DND-41 (cell line): ENCODE measurements around the gene CIB1.

Source experiments
- ATAC-seq: fragments of 200-7000 bp; cut with Tn5 transposase; 3 replicates; pipeline ENCODE4 v1.9.1; 2021; ENCODE audit warnings: low read depth; ENCODE audit not compliant: insufficient read depth
- DNase-seq: peaks from one replicate; pipeline ENCODE4 v3.0.0-alpha.2; 2020
- H2AFZ ChIP-seq: 2 replicates; pipeline ENCODE4 v1.6.0; 2012; ENCODE audit warnings: low read depth, low read length
- H3K27ac ChIP-seq: 2 replicates; pipeline ENCODE4 v1.5.1; 2012; ENCODE audit warnings: low read length, inconsistent platforms
- H3K27me3 ChIP-seq: fragments of 200-600 bp; sonication (generic); 2 replicates; pipeline ENCODE4 v1.6.0; 2012; ENCODE audit warnings: low read length, mild to moderate bottlenecking, inconsistent platforms; ENCODE audit not compliant: insufficient read depth, poor library complexity
- H3K36me3 ChIP-seq: 2 replicates; pipeline ENCODE4 v1.5.1; 2012; ENCODE audit warnings: low read length, inconsistent platforms; ENCODE audit not compliant: insufficient read depth
- H3K4me1 ChIP-seq: 2 replicates; pipeline ENCODE4 v1.5.1; 2012; ENCODE audit warnings: mild to moderate bottlenecking, low read length; ENCODE audit not compliant: insufficient read depth
- H3K4me2 ChIP-seq: 2 replicates; pipeline ENCODE4 v1.6.0; 2012; ENCODE audit warnings: mild to moderate bottlenecking, moderate library complexity, low read length, inconsistent platforms; ENCODE audit not compliant: insufficient read depth
- H3K4me3 ChIP-seq, 2 experiments: fragments of 200-600 bp in 1 of 2; shearing (Covaris generic) in 1 of 2; 2 replicates each; pipeline ENCODE4 v1.5.1; 2012 to 2016; ENCODE audit warnings: inconsistent platforms in 2 of 2, low read length in 2 of 2, mild to moderate bottlenecking in 2 of 2, low read depth in 1 of 2, moderate library complexity in 1 of 2
- H3K79me2 ChIP-seq: 2 replicates; pipeline ENCODE4 v1.6.0; 2012; ENCODE audit warnings: low read length, inconsistent platforms; ENCODE audit not compliant: insufficient read depth
- H3K9ac ChIP-seq: 2 replicates; pipeline ENCODE4 v1.6.0; 2012; ENCODE audit warnings: low read depth, mild to moderate bottlenecking, inconsistent platforms, low read length, moderate library complexity
- H3K9me3 ChIP-seq: 2 replicates; pipeline ENCODE4 v1.5.1; 2012; ENCODE audit warnings: low read length, moderate library complexity, mild to moderate bottlenecking, inconsistent platforms; ENCODE audit not compliant: insufficient read depth, severe bottlenecking
- H4K20me1 ChIP-seq: 2 replicates; pipeline ENCODE4 v1.6.0; 2012; ENCODE audit warnings: low read length; ENCODE audit not compliant: insufficient read depth
- CTCF ChIP-seq: IDR thresholded peaks from 2 replicates; pipeline ENCODE4 v1.5.1; 2012; ENCODE audit warnings: borderline replicate concordance, low read length, moderate library complexity, mild to moderate bottlenecking; ENCODE audit not compliant: poor library complexity, severe bottlenecking; ENCODE audit errors: extremely low read depth
- EZH2 ChIP-seq: IDR thresholded peaks from 3 replicates; pipeline ENCODE4 v1.6.1; 2012; ENCODE audit warnings: borderline replicate concordance, low read depth, mild to moderate bottlenecking, moderate library complexity, low read length, inconsistent platforms; ENCODE audit not compliant: severe bottlenecking

The CIB1 gene

GRCh38 chr15:90202929-90203328 lies 30.8 kb downstream of the CIB1 start:
- DNase-seq (no peak), ATAC-seq (no peak)
- TF ChIP-seq EZH2 (no peak), CTCF (no peak)
- Histone ChIP-seq H2AFZ (no peak overlapping the region), H3K4me1 (peaks cover 16% of the 10 kb centered on the region), H3K36me3 (no peaks in the 10 kb centered on the region), H4K20me1 (no peaks in the 10 kb centered on the region), H3K27me3 (peaks cover 9% of the 10 kb centered on the region), H3K27ac (no peak overlapping the region), H3K9ac (no peak overlapping the region), H3K9me3 (no peaks in the 10 kb centered on the region), H3K4me3 (no peak overlapping the region), H3K4me2 (no peak overlapping the region), H3K79me2 (no peaks in the 10 kb centered on the region)

- peak overlapping the region; percentile 92; the same call in 1 of the 2 replicates for H2AFZ ChIP-seq
- no peak overlapping the region for H3K27ac ChIP-seq
- H3K4me2 ChIP-seq, result peak overlapping the region; percentile 90
- no peak for ATAC-seq
- no peak for DNase-seq
- H3K9ac ChIP-seq, result peak overlapping the region; percentile 75
- TF ChIP-seq EZH2, result no peak
- TF ChIP-seq CTCF, result no peak
- H4K20me1 ChIP-seq, result no peaks in the 10 kb centered on the region
- H3K36me3 ChIP-seq, result no peaks in the 10 kb centered on the region
- H3K4me1 ChIP-seq, result peaks cover 16% of the 10 kb centered on the region
- peak overlapping the region; percentile 58 to 69; a peak in 3 of 4 replicates for H3K4me3 ChIP-seq
- H3K9me3 ChIP-seq, result no peaks in the 10 kb centered on the region
- no peaks in the 10 kb centered on the region for H3K79me2 ChIP-seq
- H3K27me3 ChIP-seq, result peaks cover 9% of the 10 kb centered on the region
Observed at GRCh38 chr15:90201944-90202375, 31.8 kb downstream of the CIB1 start.

GRCh38 chr15:90201130-90201943 lies 32.4 kb downstream of the CIB1 start, which contains the start of gene SEMA4B:
SEMA4B (plus strand) TSS chr15:90201330; CDS start chr15:90201579, 249 bp downstream.
- peaks cover 16% of the 10 kb centered on the region for H3K4me1 ChIP-seq

More at GRCh38 chr15:90201130-90201943, 32.4 kb downstream of the CIB1 start, which contains the start of gene SEMA4B:
- peak within 1 kb of the TSS; percentile 92 for H2AFZ ChIP-seq
- peak; percentile 95 for ATAC-seq
- no peaks in the 10 kb centered on the region for H3K79me2 ChIP-seq
- DNase-seq, result peak; percentile 76
- no peaks in the 10 kb centered on the region for H4K20me1 ChIP-seq
- peak within 1 kb of the TSS; percentile 75 for H3K9ac ChIP-seq
- no peaks in the 10 kb centered on the region for H3K36me3 ChIP-seq
- TF ChIP-seq CTCF (no peak), EZH2 (no peak)
- peak within 1 kb of the TSS; percentile 90 for H3K4me2 ChIP-seq
- H3K27me3 ChIP-seq, result peaks cover 9% of the 10 kb centered on the region
- H3K27ac ChIP-seq, result peak within 1 kb of the TSS; percentile 54; the same call in 1 of the 2 replicates
- peak within 1 kb of the TSS; percentile 58 to 69 for H3K4me3 ChIP-seq
- no peaks in the 10 kb centered on the region for H3K9me3 ChIP-seq
